Measurements from ENCODE around the gene FAM174C.

FAM174C gene

DNA sequence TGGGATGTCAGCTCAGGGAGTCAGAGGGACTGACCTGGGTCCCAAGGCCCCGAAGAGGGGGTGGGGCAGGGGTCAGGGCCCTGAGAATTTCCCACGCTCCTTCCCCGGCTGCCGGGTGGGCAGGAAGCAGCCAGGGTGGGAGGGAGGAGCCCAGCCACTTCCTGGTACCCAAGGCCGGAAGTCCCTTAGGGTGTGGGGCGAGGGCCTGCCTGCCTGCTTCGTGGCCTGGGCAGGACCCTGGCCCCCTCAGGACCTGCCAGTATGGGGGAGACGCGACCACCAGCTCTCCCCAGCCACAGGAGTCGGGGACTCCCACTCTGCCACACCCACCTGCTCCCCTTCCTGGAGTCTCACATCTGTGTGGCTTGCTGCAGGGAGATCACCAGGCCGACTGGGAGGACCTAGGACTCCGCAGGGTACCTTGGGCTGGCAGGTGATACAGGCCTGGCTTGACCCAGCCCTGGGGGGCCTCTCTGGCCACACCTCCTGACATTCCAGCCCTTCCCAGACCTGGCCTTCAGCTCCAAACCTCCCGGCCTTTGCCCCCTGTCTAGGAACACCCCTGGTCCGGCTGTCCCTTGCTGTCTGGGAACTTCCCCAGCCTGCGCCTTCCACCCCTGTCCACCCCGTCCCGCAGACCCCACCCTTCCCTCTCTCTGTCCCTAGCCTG is 16.0 kb upstream of the FAM174C start:
- Histone ChIP-seq H3K9ac (ENCODE audit: low read length) (peak overlapping the region; percentile 75), H3K27me3 (ENCODE audit: control insufficient read depth, insufficient read depth, low read length) (no peaks in the 10 kb centered on the region), H3K27ac (ENCODE audit: low read depth, low read length) (peak overlapping the region; percentile 66; the same call in 1 of the 2 replicates), H3K36me3 (ENCODE audit: control insufficient read depth, insufficient read depth, low read length) (peaks cover 40% of the 10 kb centered on the region), H3K9me3 (ENCODE audit: control insufficient read depth, insufficient read depth, low read depth, low read length) (no peaks in the 10 kb centered on the region), H3K4me3 (ENCODE audit: low read depth, low read length) (peak overlapping the region; percentile 80), H3K4me1 (ENCODE audit: control insufficient read depth, insufficient read depth, low read length) (peaks cover 63% of the 10 kb centered on the region)

DNA sequence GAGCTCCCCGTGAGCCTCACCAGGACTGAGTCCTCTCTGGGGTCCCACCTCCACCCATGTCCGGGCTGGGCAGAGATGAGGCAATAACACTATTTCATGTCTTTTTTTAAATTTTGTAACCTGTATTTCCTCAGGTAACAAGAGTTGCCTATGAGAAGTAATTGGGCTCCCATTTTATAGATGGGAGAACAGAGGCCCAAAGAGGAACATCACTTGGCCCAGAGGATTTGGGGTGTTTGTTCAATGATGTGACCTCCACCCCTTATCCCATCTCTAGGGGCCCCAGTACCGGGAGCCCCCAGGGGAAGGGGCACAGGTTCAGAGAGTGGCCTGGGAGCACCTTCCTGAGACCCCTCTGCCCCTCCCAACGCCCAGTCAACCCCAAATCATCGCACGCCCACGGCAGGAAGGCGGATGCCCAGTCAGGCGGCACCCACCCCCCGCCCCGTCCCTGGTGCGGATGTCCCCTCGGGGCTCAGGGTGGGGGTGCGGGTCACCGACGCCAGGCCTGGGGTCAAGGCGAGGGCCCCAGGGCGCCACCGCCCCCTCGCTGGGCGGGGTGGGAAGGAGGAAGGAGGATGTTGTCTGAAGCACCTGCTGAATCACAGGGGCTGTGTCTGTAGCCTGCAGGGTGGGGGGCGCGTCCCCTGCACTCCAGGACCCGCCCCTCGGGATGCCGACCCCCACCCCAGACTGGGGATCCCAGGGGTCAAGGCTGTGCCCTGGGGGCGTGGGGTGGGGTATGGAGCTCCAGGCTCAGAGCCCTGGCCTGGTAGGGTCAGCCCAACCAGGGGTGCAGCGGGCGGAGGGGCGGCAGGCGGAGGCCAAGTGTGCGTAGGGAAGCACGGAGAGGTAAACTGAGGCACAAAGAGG is 15.2 kb upstream of the FAM174C start:
- Histone ChIP-seq H3K27ac (ENCODE audit: low read depth, low read length) (peak overlapping the region; percentile 66; the same call in 1 of the 2 replicates), H3K9ac (ENCODE audit: low read length) (peak overlapping the region; percentile 75), H3K9me3 (ENCODE audit: control insufficient read depth, insufficient read depth, low read depth, low read length) (no peaks in the 10 kb centered on the region), H3K36me3 (ENCODE audit: control insufficient read depth, insufficient read depth, low read length) (peaks cover 32% of the 10 kb centered on the region), H3K4me1 (ENCODE audit: control insufficient read depth, insufficient read depth, low read length) (peaks cover 65% of the 10 kb centered on the region), H3K4me3 (ENCODE audit: low read depth, low read length) (peak overlapping the region; percentile 80), H3K27me3 (ENCODE audit: control insufficient read depth, insufficient read depth, low read length) (no peaks in the 10 kb centered on the region)

DNA sequence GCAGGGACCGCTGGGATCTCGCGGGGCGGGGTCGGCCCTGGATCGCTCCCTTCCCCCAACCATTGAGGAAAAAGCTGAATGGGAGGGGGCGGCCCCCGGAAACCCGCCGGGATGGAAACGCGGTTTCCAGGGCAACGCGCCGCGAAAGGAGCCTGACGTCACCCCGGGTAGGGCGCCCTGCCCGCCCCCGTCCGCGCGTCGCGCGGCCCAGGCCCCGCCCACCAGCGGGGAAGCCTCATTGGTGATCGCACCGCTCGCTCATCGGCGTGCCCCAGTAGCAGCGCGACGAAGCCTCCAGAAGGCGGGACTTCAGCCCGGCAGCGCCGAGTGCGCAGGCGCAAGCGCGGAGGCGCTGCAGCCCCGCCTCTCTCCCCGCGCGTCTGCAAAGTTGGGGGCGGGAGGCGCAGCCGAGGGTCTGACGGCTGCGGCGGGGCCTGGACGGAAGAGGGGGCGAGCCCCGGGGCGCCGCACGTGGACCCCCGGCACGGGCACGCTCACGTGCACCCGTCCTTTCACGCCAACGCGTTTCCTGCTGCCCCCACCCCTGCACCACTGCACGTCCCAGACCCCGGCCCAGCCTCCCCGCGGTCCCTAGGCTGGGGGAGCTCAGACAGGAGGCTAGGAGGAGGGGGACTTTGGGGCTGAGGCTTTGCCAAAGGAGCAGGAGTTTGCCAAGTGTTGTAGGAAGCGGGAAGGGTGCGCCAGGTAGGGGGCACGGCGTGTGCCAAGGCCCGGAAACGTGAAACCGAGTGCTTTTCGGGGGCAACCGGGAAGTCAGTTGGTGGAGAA is 14.4 kb upstream of the FAM174C start:
- H3K9ac ChIP-seq (ENCODE audit: low read length), result peak overlapping the region; percentile 83
- H3K27ac ChIP-seq (ENCODE audit: low read depth, low read length), result peak overlapping the region; percentile 86; the same call in 1 of the 2 replicates
- no peaks in the 10 kb centered on the region for H3K9me3 ChIP-seq (ENCODE audit: control insufficient read depth, insufficient read depth, low read depth, low read length)
- peaks cover 68% of the 10 kb centered on the region for H3K4me1 ChIP-seq (ENCODE audit: control insufficient read depth, insufficient read depth, low read length)
- peaks cover 24% of the 10 kb centered on the region for H3K36me3 ChIP-seq (ENCODE audit: control insufficient read depth, insufficient read depth, low read length)
- peak overlapping the region; percentile 80 for H3K4me3 ChIP-seq (ENCODE audit: low read depth, low read length)
- H3K27me3 ChIP-seq (ENCODE audit: control insufficient read depth, insufficient read depth, low read length), result no peaks in the 10 kb centered on the region

DNA sequence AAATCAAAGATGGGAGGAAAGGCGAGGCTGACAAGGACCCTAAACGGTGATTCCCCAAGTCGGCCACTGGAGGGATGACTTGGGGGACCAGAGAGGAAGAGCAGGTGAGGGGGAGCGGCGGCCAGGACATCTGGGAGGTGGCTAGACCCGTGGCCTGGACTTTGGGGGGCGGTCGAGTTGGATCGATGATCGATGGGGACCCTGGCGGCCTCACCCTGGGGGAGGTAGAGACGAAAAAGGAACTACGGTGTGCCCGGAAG is 13.9 kb upstream of the FAM174C start:
- H3K9me3 ChIP-seq (ENCODE audit: control insufficient read depth, insufficient read depth, low read depth, low read length), result no peaks in the 10 kb centered on the region

DNA sequence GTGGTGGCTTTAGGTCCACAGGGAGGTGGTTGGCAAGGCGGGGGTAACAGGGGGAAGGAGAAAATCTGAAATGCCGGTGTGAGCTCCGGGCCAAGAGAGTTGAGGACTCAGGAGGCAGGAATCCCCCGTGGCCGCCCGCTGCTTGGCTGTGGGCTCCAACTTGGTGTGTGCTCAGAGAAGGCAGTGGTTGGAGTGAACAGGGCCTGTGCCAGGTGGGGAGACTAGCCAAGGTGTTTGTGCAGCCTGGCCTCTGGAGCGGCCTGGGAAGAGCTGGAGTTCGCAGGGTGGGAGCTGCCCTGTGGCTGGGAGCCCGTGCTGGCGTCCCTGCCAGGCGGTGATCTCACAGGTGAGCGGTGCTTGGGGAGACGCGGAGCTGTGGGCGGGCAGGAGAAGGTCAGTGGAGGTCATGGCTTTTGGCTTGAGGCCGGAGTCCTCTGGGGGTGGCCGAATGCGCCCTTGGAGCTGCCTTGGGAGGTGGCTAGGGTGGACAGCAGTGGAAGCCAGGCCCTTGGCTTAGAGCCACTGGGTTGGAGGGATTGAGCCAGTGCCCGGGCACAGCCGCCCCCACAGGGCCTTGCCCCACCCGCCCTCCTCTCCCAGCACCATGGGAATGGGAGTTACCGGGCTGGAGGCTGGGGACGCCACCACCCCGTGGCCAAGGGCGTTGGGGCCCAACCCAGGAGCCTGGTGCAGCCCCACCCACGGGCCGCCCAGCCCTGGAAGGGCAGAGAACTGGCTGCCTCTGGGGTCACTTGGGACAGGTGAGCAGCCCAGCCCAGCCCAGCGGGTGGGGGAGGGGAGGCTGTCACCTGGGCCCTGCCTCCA is 13.3 kb upstream of the FAM174C start:
- Histone ChIP-seq H3K27me3 (ENCODE audit: control insufficient read depth, insufficient read depth, low read length) (peaks cover under 1% of the 10 kb centered on the region; the same call in 1 of the 2 replicates), H3K4me1 (ENCODE audit: control insufficient read depth, insufficient read depth, low read length) (peaks cover 66% of the 10 kb centered on the region), H3K4me3 (ENCODE audit: low read depth, low read length) (peak overlapping the region; percentile 80), H3K36me3 (ENCODE audit: control insufficient read depth, insufficient read depth, low read length) (peaks cover 15% of the 10 kb centered on the region), H3K27ac (ENCODE audit: low read depth, low read length) (peak overlapping the region; percentile 86; the same call in 1 of the 2 replicates), H3K9me3 (ENCODE audit: control insufficient read depth, insufficient read depth, low read depth, low read length) (no peaks in the 10 kb centered on the region), H3K9ac (ENCODE audit: low read length) (peak overlapping the region; percentile 83)

More for the DNA sequence above, 13.9 kb upstream of the FAM174C start:
- H3K4me3 ChIP-seq (ENCODE audit: low read depth, low read length), result peak overlapping the region; percentile 80
- H3K27me3 ChIP-seq (ENCODE audit: control insufficient read depth, insufficient read depth, low read length), result no peaks in the 10 kb centered on the region
- H3K27ac ChIP-seq (ENCODE audit: low read depth, low read length), result peak overlapping the region; percentile 86; the same call in 1 of the 2 replicates
- peaks cover 71% of the 10 kb centered on the region for H3K4me1 ChIP-seq (ENCODE audit: control insufficient read depth, insufficient read depth, low read length)
- H3K9ac ChIP-seq (ENCODE audit: low read length), result peak overlapping the region; percentile 83
- peaks cover 20% of the 10 kb centered on the region for H3K36me3 ChIP-seq (ENCODE audit: control insufficient read depth, insufficient read depth, low read length)

DNA sequence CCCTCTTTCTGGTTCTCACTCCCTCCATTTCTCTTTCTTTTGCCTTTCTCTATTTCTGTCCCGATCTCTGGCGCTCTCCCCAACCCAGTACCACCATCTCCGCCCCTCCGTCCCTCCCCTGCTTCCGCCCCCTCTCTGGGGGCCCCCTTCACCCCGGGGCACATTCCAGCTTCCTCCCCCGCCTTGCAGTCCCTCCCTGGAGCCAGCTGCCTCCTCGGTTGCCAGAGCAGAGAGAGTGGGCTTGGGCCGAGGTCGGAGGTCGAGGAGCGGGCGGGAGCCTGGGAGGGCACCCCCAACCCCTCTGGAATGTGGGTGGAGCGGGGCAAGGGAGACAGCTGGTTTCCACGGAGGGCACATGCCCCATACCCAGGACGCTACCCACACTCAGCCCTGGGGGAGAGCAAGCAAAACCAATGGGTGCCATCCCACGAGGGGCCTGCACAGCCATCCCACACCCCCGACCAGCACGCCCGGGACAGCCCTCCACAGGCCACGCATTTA is 12.7 kb upstream of the FAM174C start:
- peaks cover 67% of the 10 kb centered on the region for H3K4me1 ChIP-seq (ENCODE audit: control insufficient read depth, insufficient read depth, low read length)
- H3K27ac ChIP-seq (ENCODE audit: low read depth, low read length), result peak overlapping the region; percentile 61; the same call in 1 of the 2 replicates
- peak overlapping the region; percentile 38 for H3K9ac ChIP-seq (ENCODE audit: low read length)
- H3K9me3 ChIP-seq (ENCODE audit: control insufficient read depth, insufficient read depth, low read depth, low read length), result no peaks in the 10 kb centered on the region
- H3K4me3 ChIP-seq (ENCODE audit: low read depth, low read length), result peak overlapping the region; percentile 80
- peaks cover 7% of the 10 kb centered on the region for H3K27me3 ChIP-seq (ENCODE audit: control insufficient read depth, insufficient read depth, low read length)
- peaks cover 8% of the 10 kb centered on the region for H3K36me3 ChIP-seq (ENCODE audit: control insufficient read depth, insufficient read depth, low read length)

DNA sequence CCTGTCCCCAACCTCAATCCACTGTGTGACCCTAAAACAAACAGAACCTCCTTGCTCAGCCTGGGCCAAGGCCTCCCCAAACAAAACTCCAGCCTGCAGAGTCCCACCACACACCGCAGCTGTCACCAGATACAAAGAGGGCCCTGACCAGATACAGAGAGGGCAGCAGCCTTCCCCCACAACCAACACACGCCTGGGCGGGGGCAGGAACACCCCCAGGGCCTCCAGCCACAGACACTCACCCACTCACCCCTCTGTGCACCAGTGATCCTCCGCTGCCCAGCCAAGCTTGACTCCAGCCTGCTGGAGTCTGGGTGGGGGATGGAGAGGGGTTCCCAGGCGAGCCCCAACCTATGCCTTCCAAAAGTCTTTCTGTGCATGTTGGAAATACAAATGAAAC is 12.1 kb upstream of the FAM174C start:
- Histone ChIP-seq H3K27ac (ENCODE audit: low read depth, low read length) (no peak overlapping the region), H3K36me3 (ENCODE audit: control insufficient read depth, insufficient read depth, low read length) (peaks cover 3% of the 10 kb centered on the region; the same call in 1 of the 2 replicates), H3K27me3 (ENCODE audit: control insufficient read depth, insufficient read depth, low read length) (peaks cover 12% of the 10 kb centered on the region), H3K9ac (ENCODE audit: low read length) (peak overlapping the region; percentile 38), H3K4me1 (ENCODE audit: control insufficient read depth, insufficient read depth, low read length) (peaks cover 67% of the 10 kb centered on the region), H3K9me3 (ENCODE audit: control insufficient read depth, insufficient read depth, low read depth, low read length) (no peaks in the 10 kb centered on the region), H3K4me3 (ENCODE audit: low read depth, low read length) (0 out of 2 replicates have a peak overlapping the region, but pooled peaks have one; percentile 80)

DNA sequence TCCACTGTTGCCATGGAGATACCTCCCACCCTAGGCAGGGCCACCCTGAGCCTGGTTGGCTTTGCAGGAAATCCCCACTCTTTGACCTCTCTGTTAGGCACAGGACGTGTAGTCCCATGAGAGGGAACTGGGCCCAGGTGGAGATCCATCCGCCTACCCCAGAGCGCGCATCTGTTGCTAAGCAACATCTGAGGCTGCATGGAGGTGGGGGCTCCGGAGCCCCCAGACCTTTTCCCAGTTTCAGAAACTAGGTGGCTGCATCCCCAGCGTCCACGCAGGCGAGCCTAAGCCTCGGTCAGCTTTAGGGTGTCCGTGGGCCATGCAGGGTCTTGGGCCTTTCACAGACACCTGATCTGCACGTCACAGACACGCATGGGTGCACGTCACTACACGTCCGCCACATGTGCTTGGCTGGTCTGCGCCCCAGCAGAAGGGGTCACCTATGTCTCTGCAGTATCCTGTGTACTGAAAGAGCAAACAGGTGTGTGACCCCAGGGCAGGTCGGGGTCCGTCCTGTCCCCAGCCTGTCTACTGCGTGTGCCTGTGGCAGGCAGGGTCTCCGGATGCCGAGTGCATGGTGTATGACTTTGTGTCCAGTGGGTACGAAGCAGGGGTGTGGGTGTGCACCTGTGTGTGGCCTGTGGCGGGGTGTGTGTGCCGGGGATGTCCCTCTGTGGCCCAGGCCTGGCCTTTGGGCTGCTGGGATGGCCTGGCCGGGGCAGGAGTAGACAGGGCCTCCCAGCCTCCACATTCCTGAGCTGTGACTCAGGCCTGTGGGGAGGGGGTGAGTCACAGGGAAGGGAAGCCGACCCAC is 10.3 kb upstream of the FAM174C start:
- Histone ChIP-seq H3K4me1 (ENCODE audit: control insufficient read depth, insufficient read depth, low read length) (peaks cover 60% of the 10 kb centered on the region), H3K36me3 (ENCODE audit: control insufficient read depth, insufficient read depth, low read length) (0 out of 2 replicates have a peak, but pooled peaks cover under 1% of the 10 kb centered on the region), H3K27ac (ENCODE audit: low read depth, low read length) (peak overlapping the region; percentile 12; the same call in 1 of the 2 replicates), H3K9ac (ENCODE audit: low read length) (peak overlapping the region; percentile 58), H3K4me3 (ENCODE audit: low read depth, low read length) (peak overlapping the region; percentile 17), H3K9me3 (ENCODE audit: control insufficient read depth, insufficient read depth, low read depth, low read length) (no peaks in the 10 kb centered on the region), H3K27me3 (ENCODE audit: control insufficient read depth, insufficient read depth, low read length) (peaks cover 12% of the 10 kb centered on the region)

DNA sequence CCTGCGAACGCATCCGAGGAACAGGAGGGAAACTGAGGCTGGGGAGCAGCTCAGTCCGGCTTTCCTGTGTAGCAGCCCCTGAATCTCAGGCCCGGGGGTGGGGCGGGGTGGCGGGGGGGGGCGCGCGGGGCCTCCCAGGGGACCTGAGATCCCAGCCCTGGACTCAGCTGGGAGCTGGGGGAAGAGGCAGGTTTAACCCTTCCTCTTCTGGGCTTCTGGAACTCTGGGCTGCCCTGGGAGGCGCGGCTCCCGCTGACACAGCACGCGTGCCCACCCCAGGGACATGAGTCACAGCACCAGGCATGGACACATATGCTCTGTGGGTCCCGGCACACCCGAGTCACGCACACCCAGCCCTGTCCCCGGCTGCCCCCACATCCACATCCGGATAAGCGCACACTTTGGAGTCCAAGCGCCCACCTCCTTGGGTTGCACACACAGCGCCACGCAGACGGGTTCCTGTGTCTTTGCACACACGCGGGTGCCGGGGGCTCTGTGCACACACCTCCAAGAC is 9.7 kb upstream of the FAM174C start:
- Histone ChIP-seq H3K27me3 (ENCODE audit: control insufficient read depth, insufficient read depth, low read length) (peaks cover 12% of the 10 kb centered on the region), H3K9me3 (ENCODE audit: control insufficient read depth, insufficient read depth, low read depth, low read length) (no peaks in the 10 kb centered on the region), H3K9ac (ENCODE audit: low read length) (peak overlapping the region; percentile 89), H3K27ac (ENCODE audit: low read depth, low read length) (peak overlapping the region; percentile 79; the same call in 1 of the 2 replicates), H3K36me3 (ENCODE audit: control insufficient read depth, insufficient read depth, low read length) (peaks cover 3% of the 10 kb centered on the region), H3K4me1 (ENCODE audit: control insufficient read depth, insufficient read depth, low read length) (peaks cover 59% of the 10 kb centered on the region), H3K4me3 (ENCODE audit: low read depth, low read length) (peak overlapping the region; percentile 75)

All from HUES6 (cell line).